GM23338 (cell line): Measurements from ENCODE around the gene GHR. TPM values are rescaled to one million over a fixed set of nuclear protein-coding genes. Genes with fewer than 3 reads are reported as not detected.

Source experiments
- ATAC-seq: fragments of 200-7000 bp; cut with Tn5 transposase; 3 replicates; pipeline ENCODE4 v1.9.1; 2020
- DNase-seq: peaks from one replicate; pipeline ENCODE4 v3.0.0-alpha.2; 2015; ENCODE audit warnings: low spot score
- H2AFZ ChIP-seq: fragments of 200-600 bp; sonication (generic); 2 replicates; pipeline ENCODE4 v1.8.0; 2016; ENCODE audit warnings: antibody characterized with exemption, mild to moderate bottlenecking, moderate library complexity
- H3F3A ChIP-seq: fragments of 200-600 bp; sonication (generic); replicated peaks from 2 replicates; pipeline ENCODE4 v1.8.0; 2017; ENCODE audit warnings: antibody characterized with exemption, mixed run types, low read depth
- H3K27ac ChIP-seq: fragments of 200-600 bp; sonication (generic); 2 replicates; pipeline ENCODE4 v1.6.1; 2016; ENCODE audit warnings: low read depth
- H3K27me3 ChIP-seq: fragments of 200-600 bp; sonication (generic); 2 replicates; pipeline ENCODE4 v1.8.0; 2016; ENCODE audit warnings: mild to moderate bottlenecking, mixed run types, moderate library complexity; ENCODE audit not compliant: insufficient read depth
- H3K36me3 ChIP-seq: fragments of 200-600 bp; sonication (generic); 2 replicates; pipeline ENCODE4 v1.8.0; 2016; ENCODE audit warnings: mild to moderate bottlenecking; ENCODE audit not compliant: insufficient read depth
- H3K4me1 ChIP-seq: fragments of 200-600 bp; sonication (generic); 2 replicates; pipeline ENCODE4 v1.8.0; 2016; ENCODE audit warnings: mild to moderate bottlenecking, moderate library complexity; ENCODE audit not compliant: insufficient read depth
- H3K4me2 ChIP-seq: fragments of 200-600 bp; sonication (generic); 2 replicates; pipeline ENCODE4 v1.7.1; 2017; ENCODE audit warnings: mixed run types
- H3K4me3 ChIP-seq: fragments of 200-600 bp; sonication (generic); 2 replicates; pipeline ENCODE4 v1.6.1; 2016; ENCODE audit warnings: mixed run types
- H3K79me2 ChIP-seq: fragments of 200-600 bp; sonication (generic); replicated peaks from 2 replicates; pipeline ENCODE4 v1.8.0; 2017; ENCODE audit warnings: mild to moderate bottlenecking; ENCODE audit not compliant: insufficient read depth
- H3K9me2 ChIP-seq: fragments of 200-600 bp; sonication (generic); 2 replicates; pipeline ENCODE4 v1.8.0; 2017; ENCODE audit not compliant: insufficient read depth
- H4K20me1 ChIP-seq: fragments of 200-600 bp; sonication (generic); replicated peaks from 2 replicates; pipeline ENCODE4 v1.8.0; 2017; ENCODE audit warnings: mild to moderate bottlenecking; ENCODE audit not compliant: insufficient read depth
- H3K27ac Mint-ChIP-seq: 2 replicates; pipeline ENCODE4 v1.8.0; 2020; ENCODE audit warnings: inconsistent platforms, mild to moderate bottlenecking, moderate library complexity, mixed read lengths
- H3K27me3 Mint-ChIP-seq: 3 replicates; pipeline ENCODE4 v1.8.0; 2022; ENCODE audit warnings: low read depth, mild to moderate bottlenecking, moderate library complexity, mixed read lengths, inconsistent platforms; ENCODE audit not compliant: insufficient read depth, poor library complexity
- H3K36me3 Mint-ChIP-seq: 3 replicates; pipeline ENCODE4 v1.8.0; 2021; ENCODE audit warnings: low read depth, mild to moderate bottlenecking, inconsistent platforms, moderate library complexity, mixed read lengths
- H3K4me1 Mint-ChIP-seq: 3 replicates; pipeline ENCODE4 v1.8.0; 2020; ENCODE audit warnings: mild to moderate bottlenecking, inconsistent platforms, mixed read lengths
- H3K4me3 Mint-ChIP-seq: 3 replicates; pipeline ENCODE4 v1.8.0; 2021; ENCODE audit warnings: moderate library complexity, mild to moderate bottlenecking, inconsistent platforms, mixed read lengths
- H3K9me3 Mint-ChIP-seq: 3 replicates; pipeline ENCODE4 v1.8.0; 2020; ENCODE audit warnings: moderate library complexity, mild to moderate bottlenecking, inconsistent platforms, mixed read lengths
- CREB1 ChIP-seq: fragments of 250-450 bp; sonication (Bioruptor Pico); IDR thresholded peaks from 2 replicates; pipeline ENCODE4 v1.5.0; 2020; ENCODE audit warnings: low read depth, mild to moderate bottlenecking, moderate library complexity
- EZH2 ChIP-seq: fragments of 200-600 bp; sonication (generic); IDR thresholded peaks from one replicate; pipeline ENCODE4 v1.8.0; 2017; ENCODE audit warnings: antibody characterized with exemption, mild to moderate bottlenecking, low read depth; ENCODE audit not compliant: unreplicated experiment
- NANOG ChIP-seq: IDR thresholded peaks from 2 replicates; pipeline ENCODE4 v1.6.1; 2016; ENCODE audit warnings: antibody characterized with exemption, borderline replicate concordance
- POLR2AphosphoS5 ChIP-seq: IDR thresholded peaks from 2 replicates; pipeline ENCODE4 v1.6.1; 2016; ENCODE audit warnings: antibody characterized with exemption, low read depth
- ZNF114 ChIP-seq: fragments of 250-450 bp; sonication (Bioruptor Pico); IDR thresholded peaks from 2 replicates; pipeline ENCODE4 v1.5.0; 2020; ENCODE audit warnings: mild to moderate bottlenecking, moderate library complexity
- ZNF331 ChIP-seq: fragments of 250-450 bp; sonication (Bioruptor Pico); IDR thresholded peaks from 2 replicates; pipeline ENCODE4 v1.5.0; 2020; ENCODE audit warnings: low read depth, mild to moderate bottlenecking, moderate library complexity
- polyA plus RNA-seq: library from polyadenylated mRNA; unstranded; fragments of >200 nt; fragmentation: Nextera tagmentation; extraction: Ambion mirVana; gene quantifications from 2 replicates; pipeline ENCODE4 v1.2.1, GENCODE V29; 2016
- total RNA-seq: library from RNA; depleted of rRNA; stranded (reverse); fragments of >200 nt; shearing (Covaris generic); gene quantifications from 2 replicates; pipeline ENCODE4 v1.2.3, GENCODE V29; 2014
- TF ChIP-seq, protein P1 (sequence below): IDR thresholded peaks from one replicate; pipeline ENCODE4 v1.6.1; 2018; ENCODE audit warnings: antibody characterized with exemption; ENCODE audit not compliant: unreplicated experiment
- TF ChIP-seq, protein P2 (sequence below), 2 experiments: fragments of 200-600 bp in 1 of 2; sonication (generic) in 1 of 2; conservative IDR thresholded peaks; 2 replicates each; pipeline versions ENCODE4 v1.5.1 to v1.6.1; 2016 to 2017; ENCODE audit warnings: antibody characterized with exemption in 2 of 2, low read depth in 2 of 2, mild to moderate bottlenecking in 2 of 2, moderate library complexity in 1 of 2

The GHR gene
- total and polyA plus RNA-seq, 2 experiments from 2014 or later, result 0.21 to 1.9 TPM

DNA sequence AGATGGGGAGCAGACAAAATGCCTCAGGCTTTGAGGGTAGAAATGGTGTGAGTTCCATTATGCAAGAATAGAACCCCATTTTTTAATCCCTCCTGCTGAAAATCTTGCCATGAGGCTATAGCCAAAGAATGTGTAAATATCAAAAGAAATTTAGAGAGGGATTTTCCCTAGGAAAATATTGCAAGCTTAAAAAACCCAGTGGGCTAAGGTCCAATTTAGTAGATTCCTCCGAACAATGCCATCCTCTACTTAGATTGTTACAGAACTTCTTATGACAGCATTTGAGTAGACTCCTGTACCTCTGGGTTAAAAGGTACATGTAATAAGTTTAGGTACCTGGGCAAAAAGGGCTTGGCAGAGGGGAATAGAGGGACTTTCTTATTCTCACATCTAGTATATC, 138.4 kb downstream of the GHR start:
- H3K79me2 ChIP-seq, result no peaks in the 10 kb centered on the region
- Mint-ChIP-seq H3K4me1 (no peaks in the 10 kb centered on the region), H3K36me3 (no peaks in the 10 kb centered on the region), H3K27me3 (no peaks in the 10 kb centered on the region), H3K4me3 (no peak overlapping the region), H3K9me3 (peaks cover 11% of the 10 kb centered on the region; the same call in 2 of the 3 replicates), H3K27ac (no peak overlapping the region)
- no peak for DNase-seq
- no peak for ATAC-seq
- no peak overlapping the region for H3K4me2 ChIP-seq
- H4K20me1 ChIP-seq, result no peaks in the 10 kb centered on the region
- H2AFZ ChIP-seq, result no peak overlapping the region
- no peaks in the 10 kb centered on the region for H3K9me2 ChIP-seq
- H3K27ac ChIP-seq, result no peak overlapping the region
- TF ChIP-seq, protein P1, sequence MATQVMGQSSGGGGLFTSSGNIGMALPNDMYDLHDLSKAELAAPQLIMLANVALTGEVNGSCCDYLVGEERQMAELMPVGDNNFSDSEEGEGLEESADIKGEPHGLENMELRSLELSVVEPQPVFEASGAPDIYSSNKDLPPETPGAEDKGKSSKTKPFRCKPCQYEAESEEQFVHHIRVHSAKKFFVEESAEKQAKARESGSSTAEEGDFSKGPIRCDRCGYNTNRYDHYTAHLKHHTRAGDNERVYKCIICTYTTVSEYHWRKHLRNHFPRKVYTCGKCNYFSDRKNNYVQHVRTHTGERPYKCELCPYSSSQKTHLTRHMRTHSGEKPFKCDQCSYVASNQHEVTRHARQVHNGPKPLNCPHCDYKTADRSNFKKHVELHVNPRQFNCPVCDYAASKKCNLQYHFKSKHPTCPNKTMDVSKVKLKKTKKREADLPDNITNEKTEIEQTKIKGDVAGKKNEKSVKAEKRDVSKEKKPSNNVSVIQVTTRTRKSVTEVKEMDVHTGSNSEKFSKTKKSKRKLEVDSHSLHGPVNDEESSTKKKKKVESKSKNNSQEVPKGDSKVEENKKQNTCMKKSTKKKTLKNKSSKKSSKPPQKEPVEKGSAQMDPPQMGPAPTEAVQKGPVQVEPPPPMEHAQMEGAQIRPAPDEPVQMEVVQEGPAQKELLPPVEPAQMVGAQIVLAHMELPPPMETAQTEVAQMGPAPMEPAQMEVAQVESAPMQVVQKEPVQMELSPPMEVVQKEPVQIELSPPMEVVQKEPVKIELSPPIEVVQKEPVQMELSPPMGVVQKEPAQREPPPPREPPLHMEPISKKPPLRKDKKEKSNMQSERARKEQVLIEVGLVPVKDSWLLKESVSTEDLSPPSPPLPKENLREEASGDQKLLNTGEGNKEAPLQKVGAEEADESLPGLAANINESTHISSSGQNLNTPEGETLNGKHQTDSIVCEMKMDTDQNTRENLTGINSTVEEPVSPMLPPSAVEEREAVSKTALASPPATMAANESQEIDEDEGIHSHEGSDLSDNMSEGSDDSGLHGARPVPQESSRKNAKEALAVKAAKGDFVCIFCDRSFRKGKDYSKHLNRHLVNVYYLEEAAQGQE, result no peak
- TF ChIP-seq ZNF114 (CRISPR knock-in tag) (no peak), CREB1 (CRISPR knock-in tag) (no peak), EZH2 (no peak)
- TF ChIP-seq, protein P2, sequence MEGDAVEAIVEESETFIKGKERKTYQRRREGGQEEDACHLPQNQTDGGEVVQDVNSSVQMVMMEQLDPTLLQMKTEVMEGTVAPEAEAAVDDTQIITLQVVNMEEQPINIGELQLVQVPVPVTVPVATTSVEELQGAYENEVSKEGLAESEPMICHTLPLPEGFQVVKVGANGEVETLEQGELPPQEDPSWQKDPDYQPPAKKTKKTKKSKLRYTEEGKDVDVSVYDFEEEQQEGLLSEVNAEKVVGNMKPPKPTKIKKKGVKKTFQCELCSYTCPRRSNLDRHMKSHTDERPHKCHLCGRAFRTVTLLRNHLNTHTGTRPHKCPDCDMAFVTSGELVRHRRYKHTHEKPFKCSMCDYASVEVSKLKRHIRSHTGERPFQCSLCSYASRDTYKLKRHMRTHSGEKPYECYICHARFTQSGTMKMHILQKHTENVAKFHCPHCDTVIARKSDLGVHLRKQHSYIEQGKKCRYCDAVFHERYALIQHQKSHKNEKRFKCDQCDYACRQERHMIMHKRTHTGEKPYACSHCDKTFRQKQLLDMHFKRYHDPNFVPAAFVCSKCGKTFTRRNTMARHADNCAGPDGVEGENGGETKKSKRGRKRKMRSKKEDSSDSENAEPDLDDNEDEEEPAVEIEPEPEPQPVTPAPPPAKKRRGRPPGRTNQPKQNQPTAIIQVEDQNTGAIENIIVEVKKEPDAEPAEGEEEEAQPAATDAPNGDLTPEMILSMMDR (conservative IDR thresholded peaks at IDR 0.05; ENCODE audit: low read depth in 2 of 2), result no peak
- H3K4me3 ChIP-seq, result no peak overlapping the region
- no peaks in the 10 kb centered on the region for H3K36me3 ChIP-seq
- H3K27me3 ChIP-seq, result no peaks in the 10 kb centered on the region
- H3K4me1 ChIP-seq, result no peaks in the 10 kb centered on the region
- no peaks in the 10 kb centered on the region for H3F3A ChIP-seq

DNA sequence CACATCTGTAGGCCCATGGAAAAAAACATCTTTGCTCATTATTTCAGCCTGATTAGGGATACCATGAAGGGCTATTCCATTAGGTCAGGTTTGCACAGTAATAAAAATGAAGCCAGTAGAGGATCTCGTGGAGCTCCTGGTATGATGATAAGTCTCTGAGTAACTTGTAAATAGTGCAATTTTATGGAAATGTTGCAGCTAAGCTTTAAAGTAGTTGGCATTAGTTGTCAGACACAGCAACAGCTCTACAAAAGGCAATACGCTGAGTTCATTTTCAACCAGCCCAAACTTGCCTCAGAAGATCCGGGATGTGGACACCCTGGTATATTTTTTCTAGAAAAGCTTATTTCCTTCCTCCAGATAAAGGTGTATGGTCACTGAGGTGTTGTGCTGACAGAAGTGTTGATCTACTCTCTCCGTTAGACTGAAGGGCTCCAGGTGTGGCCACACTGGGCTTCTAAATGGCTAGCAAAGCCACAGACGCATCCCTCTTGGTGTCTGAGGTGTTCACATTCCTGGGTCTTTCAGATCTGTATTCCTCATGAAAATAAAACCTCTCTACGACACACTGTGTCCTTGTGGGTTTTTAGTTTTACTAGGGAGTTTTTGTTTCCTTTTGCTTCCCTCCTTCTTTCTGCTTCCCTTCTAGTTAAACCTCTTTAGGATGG, 141.6 kb downstream of the GHR start:
- Histone ChIP-seq H3K4me3 (no peak overlapping the region), H3K27ac (no peak overlapping the region), H3F3A (no peaks in the 10 kb centered on the region), H2AFZ (peak overlapping the region; percentile 66; the same call in 1 of the 2 replicates), H3K79me2 (no peaks in the 10 kb centered on the region), H3K36me3 (no peaks in the 10 kb centered on the region), H3K4me1 (no peaks in the 10 kb centered on the region), H3K9me2 (no peaks in the 10 kb centered on the region), H3K4me2 (no peak overlapping the region), H3K27me3 (no peaks in the 10 kb centered on the region), H4K20me1 (no peaks in the 10 kb centered on the region)
- Mint-ChIP-seq H3K27ac (no peak overlapping the region), H3K9me3 (peaks cover 11% of the 10 kb centered on the region; the same call in 2 of the 3 replicates), H3K4me1 (no peaks in the 10 kb centered on the region), H3K36me3 (no peaks in the 10 kb centered on the region), H3K4me3 (no peak overlapping the region), H3K27me3 (no peaks in the 10 kb centered on the region)
- ATAC-seq (no peak), DNase-seq (no peak)
- no peak for TF ChIP-seq EZH2
- TF ChIP-seq ZNF331, result no peak
- TF ChIP-seq NANOG, result no peak
- no peak for TF ChIP-seq POLR2AphosphoS5
